ENCODE measurements around the gene STAB2.

Gene STAB2

GRCh38 chr12:103639983-103640382, 52.9 kb downstream of the STAB2 start:
- Histone ChIP-seq H3K9me2 (ENCODE audit: low read depth, low read length) (no peaks in the 10 kb centered on the region), H3K79me2 (ENCODE audit: insufficient read depth, low read length) (no peaks in the 10 kb centered on the region), H3K4me2 (ENCODE audit: low read length) (no peak overlapping the region), H3K4me3 (ENCODE audit: low read depth, low read length, poor library complexity, severe bottlenecking) (no peak overlapping the region), H2AFZ (ENCODE audit: low read length) (no peak overlapping the region), H3K27me3 (ENCODE audit: insufficient read depth, low read length) (no peaks in the 10 kb centered on the region), H3K4me1 (ENCODE audit: insufficient read depth, low read length, severe bottlenecking) (no peaks in the 10 kb centered on the region), H3K9me3 (ENCODE audit: low read length) (no peaks in the 10 kb centered on the region), H3F3A (ENCODE audit: insufficient read depth, low read length) (no peaks in the 10 kb centered on the region), H3K27ac (ENCODE audit: low read depth, low read length, poor library complexity, severe bottlenecking) (no peak overlapping the region), H3K36me3 (ENCODE audit: insufficient read depth, low read length) (no peaks in the 10 kb centered on the region), H4K20me1 (ENCODE audit: insufficient read depth, low read length) (no peaks in the 10 kb centered on the region), H3K9ac (ENCODE audit: low read length) (no peak overlapping the region)
- TF ChIP-seq, protein P1, sequence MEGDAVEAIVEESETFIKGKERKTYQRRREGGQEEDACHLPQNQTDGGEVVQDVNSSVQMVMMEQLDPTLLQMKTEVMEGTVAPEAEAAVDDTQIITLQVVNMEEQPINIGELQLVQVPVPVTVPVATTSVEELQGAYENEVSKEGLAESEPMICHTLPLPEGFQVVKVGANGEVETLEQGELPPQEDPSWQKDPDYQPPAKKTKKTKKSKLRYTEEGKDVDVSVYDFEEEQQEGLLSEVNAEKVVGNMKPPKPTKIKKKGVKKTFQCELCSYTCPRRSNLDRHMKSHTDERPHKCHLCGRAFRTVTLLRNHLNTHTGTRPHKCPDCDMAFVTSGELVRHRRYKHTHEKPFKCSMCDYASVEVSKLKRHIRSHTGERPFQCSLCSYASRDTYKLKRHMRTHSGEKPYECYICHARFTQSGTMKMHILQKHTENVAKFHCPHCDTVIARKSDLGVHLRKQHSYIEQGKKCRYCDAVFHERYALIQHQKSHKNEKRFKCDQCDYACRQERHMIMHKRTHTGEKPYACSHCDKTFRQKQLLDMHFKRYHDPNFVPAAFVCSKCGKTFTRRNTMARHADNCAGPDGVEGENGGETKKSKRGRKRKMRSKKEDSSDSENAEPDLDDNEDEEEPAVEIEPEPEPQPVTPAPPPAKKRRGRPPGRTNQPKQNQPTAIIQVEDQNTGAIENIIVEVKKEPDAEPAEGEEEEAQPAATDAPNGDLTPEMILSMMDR (IDR thresholded peaks at IDR 0.05; ENCODE audit: low read length): no peak
- no peak for TF ChIP-seq EZH2 (IDR thresholded peaks at IDR 0.05; ENCODE audit: borderline replicate concordance, low read length)

DNA sequence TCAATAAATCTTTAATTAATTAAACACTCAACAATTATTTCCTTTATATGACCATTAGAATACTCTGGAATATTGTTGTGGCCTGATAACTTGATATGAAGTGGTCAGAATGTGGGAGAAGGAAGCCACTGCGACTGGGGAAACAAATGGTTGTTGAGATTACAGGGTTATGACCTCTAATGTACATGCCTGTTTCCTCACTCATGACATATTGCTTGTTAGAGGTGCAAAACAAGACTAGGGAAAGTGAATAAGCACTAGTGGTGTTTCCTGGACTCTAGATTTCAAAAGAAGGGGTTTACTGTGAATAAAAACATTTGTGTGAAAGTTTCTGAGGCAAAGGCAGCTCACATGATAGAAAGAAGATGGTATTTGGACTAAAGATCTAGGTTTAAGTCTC, 53.3 kb downstream of the STAB2 start:
- Histone ChIP-seq H3K4me1 (ENCODE audit: insufficient read depth, low read length, severe bottlenecking) (no peaks in the 10 kb centered on the region), H3K4me2 (ENCODE audit: low read length) (no peak overlapping the region), H3K4me3 (ENCODE audit: low read depth, low read length, poor library complexity, severe bottlenecking) (no peak overlapping the region), H2AFZ (ENCODE audit: low read length) (no peak overlapping the region), H4K20me1 (ENCODE audit: insufficient read depth, low read length) (no peaks in the 10 kb centered on the region), H3K9me3 (ENCODE audit: low read length) (no peaks in the 10 kb centered on the region), H3K9me2 (ENCODE audit: low read depth, low read length) (no peaks in the 10 kb centered on the region), H3K9ac (ENCODE audit: low read length) (no peak overlapping the region), H3K27me3 (ENCODE audit: insufficient read depth, low read length) (no peaks in the 10 kb centered on the region), H3K36me3 (ENCODE audit: insufficient read depth, low read length) (no peaks in the 10 kb centered on the region), H3K27ac (ENCODE audit: low read depth, low read length, poor library complexity, severe bottlenecking) (no peak overlapping the region), H3F3A (ENCODE audit: insufficient read depth, low read length) (no peaks in the 10 kb centered on the region), H3K79me2 (ENCODE audit: insufficient read depth, low read length) (no peaks in the 10 kb centered on the region)
- TF ChIP-seq, protein P1 (IDR thresholded peaks at IDR 0.05; ENCODE audit: low read length): no peak
- TF ChIP-seq EZH2 (IDR thresholded peaks at IDR 0.05; ENCODE audit: borderline replicate concordance, low read length): no peak

- Histone ChIP-seq H3K79me2 (ENCODE audit: insufficient read depth, low read length) (no peaks in the 10 kb centered on the region), H3K9ac (ENCODE audit: low read length) (no peak overlapping the region), H3K9me2 (ENCODE audit: low read depth, low read length) (no peaks in the 10 kb centered on the region), H4K20me1 (ENCODE audit: insufficient read depth, low read length) (no peaks in the 10 kb centered on the region), H3K27ac (ENCODE audit: low read depth, low read length, poor library complexity, severe bottlenecking) (no peak overlapping the region), H2AFZ (ENCODE audit: low read length) (no peak overlapping the region), H3K4me1 (ENCODE audit: insufficient read depth, low read length, severe bottlenecking) (no peaks in the 10 kb centered on the region), H3K9me3 (ENCODE audit: low read length) (no peaks in the 10 kb centered on the region), H3K36me3 (ENCODE audit: insufficient read depth, low read length) (no peaks in the 10 kb centered on the region), H3K27me3 (ENCODE audit: insufficient read depth, low read length) (no peaks in the 10 kb centered on the region), H3K4me2 (ENCODE audit: low read length) (no peak overlapping the region), H3F3A (ENCODE audit: insufficient read depth, low read length) (no peaks in the 10 kb centered on the region), H3K4me3 (ENCODE audit: low read depth, low read length, poor library complexity, severe bottlenecking) (no peak overlapping the region)
- no peak for TF ChIP-seq EZH2 (IDR thresholded peaks at IDR 0.05; ENCODE audit: borderline replicate concordance, low read length)
- TF ChIP-seq, protein P1 (IDR thresholded peaks at IDR 0.05; ENCODE audit: low read length): no peak
Observed at GRCh38 chr12:103640831-103641230, 53.8 kb downstream of the STAB2 start.
